Left lung (tissue), 10 donors: Measurements from ENCODE around the gene LRRC14B. TPM values are rescaled to one million over a fixed set of nuclear protein-coding genes. Genes with fewer than 3 reads are reported as not detected.
"Not testable (repeated sequence)": the region's sequence is repeated elsewhere in the genome, so short reads cannot be mapped to it uniquely, and the experiment has no call there.

ENCODE experiments used
- ATAC-seq: fragments of 200-7000 bp; cut with Tn5 transposase; one replicate; pipeline ENCODE4 v1.9.1; 2020; ENCODE audit warnings: moderate library complexity
- DNase-seq, 4 donors: peaks; one replicate each; pipeline ENCODE4 v3.0.0-alpha.2; 2013 to 2020
- H3K27ac ChIP-seq, 2 donors: fragments of 200-600 bp; sonication (generic) in 1 of 2; one replicate each; pipeline versions ENCODE4 v1.5.0 to v1.8.0; 2020 to 2021
- H3K27me3 ChIP-seq, 2 donors: fragments of 200-600 bp; sonication (generic) in 1 of 2; one replicate each; pipeline versions ENCODE4 v1.5.0 to v1.8.0; 2020 to 2021
- H3K36me3 ChIP-seq, 2 donors: fragments of 200-600 bp; sonication (generic) in 1 of 2; one replicate each; pipeline versions ENCODE4 v1.5.0 to v1.8.0; 2020 to 2021
- H3K4me1 ChIP-seq, 2 donors: fragments of 200-600 bp; one replicate each; pipeline ENCODE4 v1.8.0; 2021
- H3K4me3 ChIP-seq, 2 donors: fragments of 200-600 bp; sonication (generic) in 1 of 2; one replicate each; pipeline versions ENCODE4 v1.5.0 to v1.8.0; 2020 to 2021; ENCODE audit warnings: mild to moderate bottlenecking in 1 of 2
- H3K9me3 ChIP-seq, 2 donors: fragments of 200-600 bp; sonication (generic) in 1 of 2; one replicate each; pipeline versions ENCODE4 v1.5.0 to v1.8.0; 2020 to 2021
- intact Hi-C, 2 donors: fragments of 100-400 bp; cut with DNase I; formaldehyde crosslinking; loops; one replicate each; pipeline versions ENCODE4 v1.11.2 to v1.14.2; 2022
- polyA plus RNA-seq, 6 donors: library from polyadenylated mRNA; unstranded; fragments of 120-200 nt; gene quantifications; one replicate each; pipeline ENCODE4 v1.2.1, GENCODE V29; 2013; ENCODE audit not compliant: insufficient read length in 6 of 6
- total RNA-seq, 2 donors: library from RNA; stranded (reverse); fragmentation: NEBNext Ultra II Directional; extraction: Animal tissue kit (Norgen Biotek cat#: 25700); gene quantifications; one replicate each; pipeline ENCODE4 v1.2.1, GENCODE V29; 2021
- TF ChIP-seq, protein P1 (sequence below), 2 donors: fragments of 200-600 bp; sonication (generic) in 1 of 2; IDR thresholded peaks; one replicate each; pipeline versions ENCODE4 v1.5.0 to v1.8.0; 2021; ENCODE audit warnings: antibody characterized with exemption in 2 of 2
- donor health status: DM: no; HTN: yes; CAD: no.
- donor health status: DM: no; HTN: no; CAD: no.

The LRRC14B gene
- total and polyA plus RNA-seq, 8 donors = 0.08 to 0.14 (median 0.11) TPM; not detected in 3

DNA sequence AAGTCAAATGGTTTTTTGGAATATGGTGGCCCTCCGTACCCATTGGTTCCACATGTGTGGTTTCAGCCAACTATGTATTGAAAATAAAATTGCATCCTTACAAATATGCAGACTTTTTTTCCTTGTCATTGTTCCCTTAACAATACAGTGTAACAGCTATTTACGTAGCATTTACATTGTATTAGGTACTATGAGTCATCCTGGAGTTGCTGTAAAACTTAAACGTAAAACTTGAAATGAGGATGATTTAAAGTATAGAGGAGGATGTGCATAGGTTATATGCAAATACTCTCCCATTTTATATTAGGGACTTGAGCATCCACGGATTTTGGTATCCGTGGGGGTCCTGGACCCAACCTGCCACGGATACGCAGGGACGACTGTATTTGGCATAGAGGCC, 43.2 kb downstream of the LRRC14B start:
- no peak overlapping the region for H3K4me3 ChIP-seq
- no peaks in the 10 kb centered on the region for H3K27me3 ChIP-seq
- no peak overlapping the region for H3K27ac ChIP-seq
- no peaks in the 10 kb centered on the region for H3K4me1 ChIP-seq
- peaks cover 0 to 87% of the 10 kb centered on the region in 2 donors for H3K36me3 ChIP-seq
- intact Hi-C loops = no loop called here
- H3K9me3 ChIP-seq = no peaks in the 10 kb centered on the region
- no peak for DNase-seq
- ATAC-seq = no peak
- TF ChIP-seq, protein P1, sequence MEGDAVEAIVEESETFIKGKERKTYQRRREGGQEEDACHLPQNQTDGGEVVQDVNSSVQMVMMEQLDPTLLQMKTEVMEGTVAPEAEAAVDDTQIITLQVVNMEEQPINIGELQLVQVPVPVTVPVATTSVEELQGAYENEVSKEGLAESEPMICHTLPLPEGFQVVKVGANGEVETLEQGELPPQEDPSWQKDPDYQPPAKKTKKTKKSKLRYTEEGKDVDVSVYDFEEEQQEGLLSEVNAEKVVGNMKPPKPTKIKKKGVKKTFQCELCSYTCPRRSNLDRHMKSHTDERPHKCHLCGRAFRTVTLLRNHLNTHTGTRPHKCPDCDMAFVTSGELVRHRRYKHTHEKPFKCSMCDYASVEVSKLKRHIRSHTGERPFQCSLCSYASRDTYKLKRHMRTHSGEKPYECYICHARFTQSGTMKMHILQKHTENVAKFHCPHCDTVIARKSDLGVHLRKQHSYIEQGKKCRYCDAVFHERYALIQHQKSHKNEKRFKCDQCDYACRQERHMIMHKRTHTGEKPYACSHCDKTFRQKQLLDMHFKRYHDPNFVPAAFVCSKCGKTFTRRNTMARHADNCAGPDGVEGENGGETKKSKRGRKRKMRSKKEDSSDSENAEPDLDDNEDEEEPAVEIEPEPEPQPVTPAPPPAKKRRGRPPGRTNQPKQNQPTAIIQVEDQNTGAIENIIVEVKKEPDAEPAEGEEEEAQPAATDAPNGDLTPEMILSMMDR (IDR thresholded peaks at IDR 0.05) = no peak

DNA sequence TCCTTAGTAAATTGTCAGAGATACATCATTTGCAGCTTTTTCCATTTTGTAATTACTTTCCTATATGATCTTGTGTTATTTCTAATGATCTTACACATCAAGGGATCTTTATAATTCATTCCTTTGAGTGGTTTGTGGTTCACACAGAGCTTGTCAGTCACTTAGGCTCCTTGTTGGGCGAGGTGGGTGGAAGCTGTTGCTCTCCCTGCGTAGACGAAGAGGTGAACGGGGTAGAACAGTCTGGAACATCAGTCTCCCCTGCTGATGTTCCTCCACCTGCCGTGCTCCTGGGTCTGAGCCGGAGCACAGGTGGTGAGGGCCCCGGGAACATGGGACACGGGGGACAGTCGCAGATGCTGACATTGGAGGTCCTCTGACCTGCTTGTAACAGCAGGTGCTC, 44.2 kb downstream of the LRRC14B start:
- H3K27me3 ChIP-seq, H3K9me3 ChIP-seq, intact Hi-C loops, H3K4me1 ChIP-seq, ATAC-seq, H3K4me3 ChIP-seq, H3K27ac ChIP-seq, DNase-seq: not testable (repeated sequence)
- peaks cover 0 to 90% of the 10 kb centered on the region in 2 donors for H3K36me3 ChIP-seq

DNA sequence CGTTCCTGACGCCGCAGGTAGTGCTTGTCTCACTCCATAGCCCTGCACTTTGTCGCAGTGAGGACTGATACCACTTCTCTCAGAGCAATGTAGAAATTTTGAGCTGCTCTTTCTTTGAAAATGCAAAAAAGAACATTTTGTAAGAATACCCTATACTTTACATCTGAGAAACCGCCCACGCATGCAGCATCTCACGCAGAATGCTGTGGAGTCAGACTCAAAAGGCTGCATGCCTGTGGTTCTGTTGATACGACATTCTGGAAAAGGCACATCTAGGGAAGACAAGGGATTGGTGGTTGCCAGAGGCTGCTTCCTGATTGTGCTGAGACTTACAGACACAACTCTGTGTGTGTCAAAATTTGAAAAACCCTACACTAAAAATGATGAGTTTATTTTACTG, 46.6 kb downstream of the LRRC14B start:
- H3K27me3 ChIP-seq, ATAC-seq, intact Hi-C loops, H3K4me3 ChIP-seq, DNase-seq, H3K27ac ChIP-seq, H3K4me1 ChIP-seq, H3K9me3 ChIP-seq: not testable (repeated sequence)
- peaks cover 0 to 90% of the 10 kb centered on the region in 2 donors for H3K36me3 ChIP-seq

DNA sequence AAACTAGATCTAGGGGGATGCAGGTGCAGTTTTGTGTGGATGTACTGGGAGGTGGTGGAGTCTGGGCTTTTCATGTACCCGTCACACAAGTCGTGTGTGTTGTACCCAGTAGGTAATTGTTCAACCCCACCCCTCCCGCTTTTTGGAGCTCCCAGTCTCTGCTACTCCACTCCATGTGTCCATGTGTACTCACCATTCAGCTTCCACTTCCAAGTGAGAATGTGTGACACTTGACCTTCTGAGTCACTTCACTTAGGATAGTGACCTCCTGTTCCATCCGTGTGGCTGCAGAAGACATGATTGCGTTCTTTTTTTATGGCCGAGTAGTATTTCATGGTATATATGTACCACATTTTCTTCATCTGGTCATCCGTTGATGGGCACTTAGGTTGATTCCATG, 49.3 kb downstream of the LRRC14B start:
- intact Hi-C loops, H3K27me3 ChIP-seq, H3K9me3 ChIP-seq, H3K27ac ChIP-seq, H3K4me3 ChIP-seq, DNase-seq, ATAC-seq, H3K4me1 ChIP-seq: not testable (repeated sequence)
- peaks cover 0 to 87% of the 10 kb centered on the region in 2 donors for H3K36me3 ChIP-seq

DNA sequence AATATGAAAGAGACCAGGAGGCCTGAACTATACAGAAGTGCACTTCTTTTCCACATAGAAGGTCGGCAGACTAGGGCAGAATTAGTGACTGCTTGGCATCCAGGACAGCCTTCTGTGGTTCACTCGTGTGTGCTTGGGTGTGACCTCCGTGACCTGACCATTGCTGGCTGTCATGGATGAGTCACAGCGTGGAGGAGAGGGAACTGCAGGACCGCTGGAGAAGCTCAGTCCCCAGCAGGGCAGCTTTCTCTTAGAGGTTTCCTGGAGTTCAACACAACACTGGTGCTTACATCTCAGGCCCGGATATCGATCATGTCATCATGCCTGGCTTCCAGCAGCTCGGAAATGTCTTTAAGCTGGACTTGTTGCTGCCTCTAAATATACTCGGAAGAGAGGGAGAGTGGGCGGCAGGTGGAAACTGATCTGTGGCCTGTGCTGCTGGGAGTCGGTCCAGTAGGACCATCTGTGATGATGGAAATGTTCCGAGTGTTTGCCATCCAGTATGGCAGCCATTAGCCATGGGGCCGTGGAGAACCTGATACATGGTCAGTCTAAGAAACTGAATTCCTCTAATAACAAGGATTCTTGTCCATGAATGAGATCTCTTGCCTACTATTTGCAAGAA, 49.9 kb downstream of the LRRC14B start:
- H3K9me3 ChIP-seq, H3K27me3 ChIP-seq, H3K27ac ChIP-seq, intact Hi-C loops, ATAC-seq, H3K4me3 ChIP-seq, H3K4me1 ChIP-seq, DNase-seq: not testable (repeated sequence)
- peaks cover 0 to 86% of the 10 kb centered on the region in 2 donors for H3K36me3 ChIP-seq

DNA sequence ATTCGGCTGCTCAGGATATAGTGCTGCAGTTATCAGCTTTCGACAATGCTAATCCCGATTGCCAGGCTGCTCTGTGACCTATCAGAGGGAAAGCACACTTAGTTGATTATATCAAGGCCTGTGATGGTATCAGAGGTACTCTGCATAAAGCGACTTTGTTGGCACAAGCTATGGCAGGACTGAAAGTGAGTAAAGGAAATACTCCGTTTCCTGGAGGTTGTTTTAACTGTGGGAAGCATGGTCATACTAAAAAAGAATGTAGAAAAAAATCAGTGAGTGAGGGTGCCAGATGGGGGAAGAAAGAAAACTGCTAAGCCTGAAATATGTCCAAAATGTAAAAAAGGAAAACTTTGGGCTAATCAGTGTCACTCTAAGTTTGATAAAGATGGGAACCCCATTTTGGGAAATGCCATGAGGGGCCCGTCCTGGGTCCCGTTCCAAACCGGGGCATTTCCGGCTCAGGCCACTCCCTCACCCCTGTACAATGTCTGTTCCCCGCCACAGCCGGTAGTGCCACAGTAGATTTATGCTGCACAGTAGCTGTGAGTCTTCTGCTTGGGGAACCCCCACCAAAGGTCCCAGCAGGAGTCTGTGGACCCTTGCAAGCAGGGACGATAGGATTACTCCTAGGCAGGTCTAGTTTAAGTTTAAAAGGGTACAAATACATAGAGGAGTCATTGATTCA, 52.5 kb downstream of the LRRC14B start:
- H3K4me1 ChIP-seq, H3K4me3 ChIP-seq, DNase-seq, H3K27ac ChIP-seq, H3K27me3 ChIP-seq, intact Hi-C loops, ATAC-seq, H3K9me3 ChIP-seq: not testable (repeated sequence)
- peaks cover 0 to 96% of the 10 kb centered on the region in 2 donors for H3K36me3 ChIP-seq

DNA sequence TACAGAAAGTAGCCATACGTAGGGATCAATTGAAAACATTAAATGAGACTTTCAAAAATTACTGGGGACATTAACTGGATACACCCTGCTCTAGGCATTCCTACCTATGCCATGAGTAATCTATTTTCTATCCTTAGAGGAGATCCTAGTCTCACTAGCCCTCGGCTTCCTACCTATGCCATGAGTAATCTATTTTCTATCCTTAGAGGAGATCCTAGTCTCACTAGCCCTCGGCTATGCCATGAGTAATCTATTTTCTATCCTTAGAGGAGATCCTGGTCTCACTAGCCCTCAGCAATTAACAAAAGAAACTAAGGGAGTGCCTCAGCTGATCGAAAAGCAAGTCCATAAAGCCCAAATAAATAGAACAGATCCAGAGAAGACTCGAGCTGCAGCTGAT, 54.4 kb downstream of the LRRC14B start:
- ATAC-seq, H3K4me1 ChIP-seq, H3K9me3 ChIP-seq, H3K4me3 ChIP-seq, intact Hi-C loops, H3K27ac ChIP-seq, H3K27me3 ChIP-seq, DNase-seq: not testable (repeated sequence)
- peaks cover 0 to 96% of the 10 kb centered on the region in 2 donors for H3K36me3 ChIP-seq

Other genes starting within 250 kb of the LRRC14B start
- 1 to 10 TPM; 1.2 TPM for gene PLEKHG4B, start 99.3 kb upstream of the LRRC14B start, total RNA-seq
- 10 to 100 TPM; 13.6 to 19.5 (median 16.1) TPM for gene PLEKHG4B, start 99.3 kb upstream of the LRRC14B start, polyA plus RNA-seq
- gene CCDC127, start 26.7 kb downstream of the LRRC14B start, total RNA-seq = 1 to 10 TPM; 5.2 to 6.9 TPM
- gene CCDC127, start 26.7 kb downstream of the LRRC14B start, polyA plus RNA-seq = 10 to 100 TPM; 11.3 to 17.0 (median 14.1) TPM
- gene SDHA, start 26.8 kb downstream of the LRRC14B start, total RNA-seq = 100 to 1,000 TPM in 1 of 2 donors, 10 to 100 TPM in 1; 95.9 to 101 TPM
- gene SDHA, start 26.8 kb downstream of the LRRC14B start, polyA plus RNA-seq = 100 to 1,000 TPM in 5 of 6 donors, 10 to 100 TPM in 1; 98.2 to 113 (median 108) TPM
- 10 to 100 TPM; 80.2 to 85.3 TPM for gene PDCD6, start 80.2 kb downstream of the LRRC14B start, total RNA-seq
- gene PDCD6, start 80.2 kb downstream of the LRRC14B start, polyA plus RNA-seq = 100 to 1,000 TPM; 125 to 147 (median 136) TPM
- gene AHRR, start 130.2 kb downstream of the LRRC14B start, total RNA-seq = 1 to 10 TPM in 1 of 2 donors, under 1 TPM in 1; 0.32 to 5.5 TPM
- 1 to 10 TPM; 2.8 to 8.4 (median 4.7) TPM for gene AHRR, start 130.2 kb downstream of the LRRC14B start, polyA plus RNA-seq